OCI-LY3 (cell line): Measurements from ENCODE around the gene USP6.
"Not testable (repeated sequence)": the region's sequence is repeated elsewhere in the genome, so short reads cannot be mapped to it uniquely, and the experiment has no call there.

ENCODE experiments used
- H2AFZ ChIP-seq: fragments of 200-600, 300-600 bp; shearing (Covaris generic); 2 replicates; pipeline ENCODE4 v1.6.0; 2014; ENCODE audit warnings: antibody characterized with exemption, low read depth, low read length
- H3K27ac ChIP-seq: fragments of 200-600, 300-600 bp; sonication (generic); 2 replicates; pipeline ENCODE4 v1.5.1; 2014; ENCODE audit warnings: mild to moderate bottlenecking, low read length, moderate library complexity, mixed read lengths
- H3K27me3 ChIP-seq: fragments of 200-600, 300-600 bp; sonication (generic); 2 replicates; pipeline ENCODE4 v1.6.1; 2014; ENCODE audit warnings: low read depth, low read length, mixed read lengths
- H3K36me3 ChIP-seq: fragments of 200-600, 300-600 bp; sonication (generic); replicated peaks from 2 replicates; pipeline ENCODE3; 2014; ENCODE audit warnings: low read depth, low read length, mixed read lengths
- H3K4me1 ChIP-seq: fragments of 300-600, 200-600 bp; sonication (generic); 2 replicates; pipeline ENCODE4 v1.6.1; 2014; ENCODE audit warnings: low read length, mixed read lengths
- H3K4me2 ChIP-seq: fragments of 200-600, 300-600 bp; sonication (generic); 2 replicates; pipeline ENCODE4 v1.6.1; 2014; ENCODE audit warnings: low read length, mixed read lengths
- H3K4me3 ChIP-seq: fragments of 300-600, 200-600 bp; sonication (generic); 2 replicates; pipeline ENCODE4 v1.5.1; 2014; ENCODE audit warnings: antibody characterized with exemption, mild to moderate bottlenecking, low read length, moderate library complexity
- H3K79me2 ChIP-seq: fragments of 300-600, 200-600 bp; shearing (Covaris generic); 2 replicates; pipeline ENCODE4 v1.6.1; 2014; ENCODE audit warnings: mild to moderate bottlenecking, low read length, mixed read lengths
- H3K9ac ChIP-seq: fragments of 300-600, 200-600 bp; shearing (Covaris generic); 2 replicates; pipeline ENCODE4 v1.6.0; 2014; ENCODE audit warnings: mild to moderate bottlenecking, low read length, moderate library complexity
- H3K9me3 ChIP-seq: fragments of 200-600, 300-600 bp; shearing (Covaris generic); 2 replicates; pipeline ENCODE4 v1.6.1; 2014; ENCODE audit warnings: low read length, mixed read lengths; ENCODE audit not compliant: insufficient read depth
- H4K20me1 ChIP-seq: fragments of 200-600, 300-600 bp; sonication (generic); 2 replicates; pipeline ENCODE4 v1.6.1; 2016; ENCODE audit warnings: low read length, mixed read lengths; ENCODE audit not compliant: insufficient read depth
- CTCF ChIP-seq: fragments of 200-600, 300-600 bp; sonication (generic); IDR thresholded peaks from 2 replicates; pipeline ENCODE4 v1.5.1; 2014; ENCODE audit warnings: antibody characterized with exemption, low read length, low read depth
- EZH2phosphoT487 ChIP-seq: fragments of 200-600 bp; shearing (Covaris generic); IDR thresholded peaks from 2 replicates; pipeline ENCODE4 v1.6.1; 2018; ENCODE audit warnings: antibody characterized with exemption, mixed run types, low read depth

Gene USP6

GRCh38 chr17:5131146-5131715 lies 15.4 kb downstream of the USP6 start:
- Histone ChIP-seq H3K4me1 (no peaks in the 10 kb centered on the region), H3K4me3 (no peak overlapping the region), H3K36me3 (no peaks in the 10 kb centered on the region), H3K4me2 (no peak overlapping the region), H2AFZ (no peak overlapping the region), H3K9ac (no peak overlapping the region), H3K27me3 (no peaks in the 10 kb centered on the region), H3K79me2 (no peaks in the 10 kb centered on the region), H3K9me3 (no peaks in the 10 kb centered on the region), H3K27ac (no peak overlapping the region), H4K20me1 (no peaks in the 10 kb centered on the region)
- no peak for TF ChIP-seq EZH2phosphoT487
- TF ChIP-seq CTCF = no peak

GRCh38 chr17:5131799-5132502 lies 16.1 kb downstream of the USP6 start:
- not testable (repeated sequence) for H3K4me2 ChIP-seq, H3K4me3 ChIP-seq, H3K36me3 ChIP-seq, H3K9ac ChIP-seq, H4K20me1 ChIP-seq, H3K9me3 ChIP-seq, H3K4me1 ChIP-seq, H2AFZ ChIP-seq, H3K27ac ChIP-seq, H3K27me3 ChIP-seq, H3K79me2 ChIP-seq

- H3K4me3 ChIP-seq, H3K27ac ChIP-seq, H3K9me3 ChIP-seq: not testable (repeated sequence)
These were observed 16.8 kb downstream of the USP6 start for GRCh38 chr17:5132503-5133225.

GRCh38 chr17:5133311-5133710 lies 17.5 kb downstream of the USP6 start:
- Histone ChIP-seq H3K36me3 (no peaks in the 10 kb centered on the region), H3K4me3 (no peak overlapping the region), H3K9me3 (no peaks in the 10 kb centered on the region), H3K27me3 (no peaks in the 10 kb centered on the region), H3K27ac (no peak overlapping the region), H3K9ac (no peak overlapping the region), H4K20me1 (no peaks in the 10 kb centered on the region), H3K79me2 (no peaks in the 10 kb centered on the region), H2AFZ (no peak overlapping the region), H3K4me1 (no peaks in the 10 kb centered on the region), H3K4me2 (no peak overlapping the region)
- TF ChIP-seq EZH2phosphoT487 = no peak
- TF ChIP-seq CTCF = no peak

More at GRCh38 chr17:5132503-5133225, 16.8 kb downstream of the USP6 start:
- not testable (repeated sequence) for H3K79me2 ChIP-seq, H3K36me3 ChIP-seq, H3K4me2 ChIP-seq, H2AFZ ChIP-seq, H3K27me3 ChIP-seq, H4K20me1 ChIP-seq, H3K4me1 ChIP-seq, H3K9ac ChIP-seq

- H3K9me3 ChIP-seq, H3K27me3 ChIP-seq, H3K27ac ChIP-seq, H2AFZ ChIP-seq, H3K36me3 ChIP-seq, H3K4me2 ChIP-seq, H3K4me1 ChIP-seq, H3K4me3 ChIP-seq, H4K20me1 ChIP-seq, H3K9ac ChIP-seq, H3K79me2 ChIP-seq: not testable (repeated sequence)
These were observed 18.1 kb downstream of the USP6 start for GRCh38 chr17:5133961-5134360.

GRCh38 chr17:5134571-5134970 lies 18.7 kb downstream of the USP6 start:
- H3K79me2 ChIP-seq, H3K27me3 ChIP-seq, H4K20me1 ChIP-seq, H3K27ac ChIP-seq, H3K4me3 ChIP-seq, H3K9ac ChIP-seq, H3K4me2 ChIP-seq, H3K4me1 ChIP-seq, H3K36me3 ChIP-seq, H3K9me3 ChIP-seq, H2AFZ ChIP-seq: not testable (repeated sequence)

GRCh38 chr17:5135131-5135712 lies 19.4 kb downstream of the USP6 start:
- not testable (repeated sequence) for H3K27me3 ChIP-seq, H3K9me3 ChIP-seq, H3K4me2 ChIP-seq, H2AFZ ChIP-seq, H3K4me3 ChIP-seq, H3K27ac ChIP-seq, H3K36me3 ChIP-seq, H4K20me1 ChIP-seq, H3K4me1 ChIP-seq, H3K79me2 ChIP-seq, H3K9ac ChIP-seq
